ENCODE results near the gene ANGPT4.
"Not testable (repeated sequence)": the region's sequence is repeated elsewhere in the genome, so short reads cannot be mapped to it uniquely, and the experiment has no call there.

Gene ANGPT4

DNA sequence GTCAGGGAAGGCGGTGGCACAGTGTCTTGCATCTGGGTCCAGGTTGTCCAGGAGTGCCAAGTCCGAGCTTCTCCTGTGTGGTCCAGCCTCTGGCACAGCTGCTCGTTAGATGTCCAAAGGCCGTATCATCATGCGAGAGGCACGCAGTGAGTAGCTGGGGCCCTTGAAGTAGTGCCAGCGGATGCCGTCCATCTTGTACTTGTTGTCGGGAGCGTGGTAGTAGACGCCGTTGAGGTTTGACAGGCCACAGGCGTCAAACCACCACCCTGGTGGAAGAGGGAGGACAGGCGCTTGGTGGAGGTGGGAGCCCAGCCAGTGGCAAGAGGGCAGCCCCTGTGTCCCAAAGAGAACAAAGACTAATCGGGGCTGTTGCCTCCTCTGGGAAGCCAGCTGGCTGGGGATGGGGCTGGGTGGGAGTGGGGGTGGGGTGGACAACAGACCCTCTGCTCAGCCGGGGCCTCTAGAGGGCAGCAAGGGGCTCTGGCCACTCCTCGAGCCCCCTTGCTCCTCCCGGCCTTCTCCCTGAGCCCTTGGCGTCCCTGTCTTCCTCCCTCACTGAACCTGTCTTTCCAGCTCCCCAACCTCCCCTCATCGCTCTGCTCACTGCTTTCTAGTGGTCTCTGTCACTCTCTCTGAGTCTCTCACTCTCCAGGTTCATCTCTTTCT lies 43.1 kb downstream of the ANGPT4 start:
- peak; percentile 36 for DNase-seq

GRCh38 chr20:871948-872347 lies 44.2 kb downstream of the ANGPT4 start:
- no peak for DNase-seq

DNA sequence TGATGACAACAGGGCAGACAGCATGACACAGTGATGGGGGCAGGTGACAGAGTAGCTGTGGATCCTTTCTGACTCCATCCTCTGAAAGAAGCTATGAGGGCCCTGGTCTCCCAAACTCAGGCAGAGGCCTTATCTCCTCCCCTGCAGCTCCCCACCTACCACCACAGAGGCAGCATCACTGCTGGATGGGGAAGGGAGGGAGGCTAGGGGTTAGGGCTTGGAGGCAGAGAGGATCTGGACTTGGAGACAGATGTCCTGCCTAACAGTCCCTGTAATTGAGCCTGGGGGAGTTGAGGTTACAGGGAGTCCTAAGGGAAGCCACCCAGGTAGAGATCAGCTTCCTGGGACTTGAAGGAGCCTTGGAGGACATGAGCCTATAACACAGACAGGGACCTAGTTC lies 44.7 kb downstream of the ANGPT4 start:
- no peak for DNase-seq

DNA sequence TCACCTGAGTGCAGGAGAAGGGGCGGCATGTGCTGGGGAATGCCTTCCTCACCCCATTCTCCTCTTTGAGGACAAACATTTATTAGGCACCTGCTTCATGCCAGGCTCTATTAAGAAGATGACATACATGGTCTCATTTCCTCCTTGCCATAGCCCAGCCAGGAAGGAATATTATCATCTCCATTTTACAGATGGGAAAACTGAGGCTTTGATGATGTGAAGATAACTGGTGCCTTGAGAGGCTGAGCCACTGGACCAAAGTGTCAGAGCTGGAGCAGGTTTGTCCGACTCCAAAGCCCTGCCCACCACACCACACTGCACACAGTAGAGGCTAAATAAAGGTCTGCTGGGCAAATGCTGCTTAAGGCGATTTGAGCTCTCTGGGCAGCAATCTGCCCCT lies 45.4 kb downstream of the ANGPT4 start:
- no peak for DNase-seq

- no peak for DNase-seq
Observed at GRCh38 chr20:869606-870005, 46.5 kb downstream of the ANGPT4 start.

DNA sequence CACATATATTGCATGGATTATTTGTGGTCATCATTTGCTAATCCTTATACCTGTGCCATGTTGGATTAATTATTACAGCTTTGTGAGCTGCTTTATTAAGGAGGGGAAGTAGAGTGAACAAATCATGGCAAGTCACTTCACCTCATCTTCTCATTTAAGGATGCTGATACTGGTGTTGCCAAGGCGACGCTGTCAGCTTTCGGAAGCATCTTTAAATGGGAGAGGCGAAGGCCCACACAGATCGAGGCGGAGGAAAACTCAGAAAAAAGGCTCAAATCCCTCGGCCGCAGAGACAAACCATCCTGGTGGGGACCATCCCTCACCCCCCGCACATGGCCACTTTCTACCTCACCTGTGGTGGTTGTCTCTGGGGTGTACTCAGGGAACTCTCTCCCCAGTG lies 47.9 kb downstream of the ANGPT4 start:
- DNase-seq = no peak

DNA sequence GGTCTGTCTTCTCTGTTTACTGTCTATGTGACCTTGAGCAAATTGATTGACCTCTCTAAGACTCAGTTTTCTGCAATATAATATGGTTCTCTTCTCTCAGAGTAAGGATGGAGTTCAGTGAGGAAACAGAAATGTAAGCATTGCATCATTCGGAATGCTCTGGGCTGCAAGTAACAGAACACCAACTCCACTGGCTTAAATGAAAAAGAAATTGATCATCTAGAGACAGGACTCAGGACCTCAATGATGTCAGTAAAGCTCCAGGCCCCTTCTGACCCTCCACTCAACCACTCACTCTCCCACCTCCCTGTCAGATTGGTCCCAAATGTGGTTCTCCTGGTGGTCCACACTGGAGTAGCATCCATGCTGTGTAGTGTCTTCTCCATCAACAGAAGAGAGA lies 50.7 kb downstream of the ANGPT4 start:
- DNase-seq = no peak

DNA sequence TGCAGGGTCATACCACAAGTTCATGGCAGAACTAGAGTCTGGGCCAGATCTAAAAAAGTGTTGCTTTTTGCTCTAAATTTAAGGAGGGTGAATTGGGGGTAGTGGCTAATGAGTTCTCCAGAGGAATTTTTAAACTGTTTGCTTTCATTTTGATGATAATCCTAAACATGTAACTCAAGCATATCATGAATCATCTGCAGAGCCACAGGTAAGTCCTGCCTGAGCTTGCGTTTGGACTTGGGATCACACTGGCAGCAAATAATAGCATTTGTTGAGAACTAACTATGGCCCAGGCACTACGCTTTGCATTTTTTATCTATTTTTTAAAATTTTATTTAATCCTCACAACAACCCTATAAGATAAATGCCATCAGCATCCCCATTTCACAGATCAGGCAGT lies 55.2 kb downstream of the ANGPT4 start:
- DNase-seq = no peak

GRCh38 chr20:859751-860231 lies 56.3 kb downstream of the ANGPT4 start:
- no peak for DNase-seq

- no peak for DNase-seq
Observed at GRCh38 chr20:858011-858410, 58.1 kb downstream of the ANGPT4 start.

- no peak for DNase-seq
Observed at GRCh38 chr20:856361-856775, 59.8 kb downstream of the ANGPT4 start.

DNA sequence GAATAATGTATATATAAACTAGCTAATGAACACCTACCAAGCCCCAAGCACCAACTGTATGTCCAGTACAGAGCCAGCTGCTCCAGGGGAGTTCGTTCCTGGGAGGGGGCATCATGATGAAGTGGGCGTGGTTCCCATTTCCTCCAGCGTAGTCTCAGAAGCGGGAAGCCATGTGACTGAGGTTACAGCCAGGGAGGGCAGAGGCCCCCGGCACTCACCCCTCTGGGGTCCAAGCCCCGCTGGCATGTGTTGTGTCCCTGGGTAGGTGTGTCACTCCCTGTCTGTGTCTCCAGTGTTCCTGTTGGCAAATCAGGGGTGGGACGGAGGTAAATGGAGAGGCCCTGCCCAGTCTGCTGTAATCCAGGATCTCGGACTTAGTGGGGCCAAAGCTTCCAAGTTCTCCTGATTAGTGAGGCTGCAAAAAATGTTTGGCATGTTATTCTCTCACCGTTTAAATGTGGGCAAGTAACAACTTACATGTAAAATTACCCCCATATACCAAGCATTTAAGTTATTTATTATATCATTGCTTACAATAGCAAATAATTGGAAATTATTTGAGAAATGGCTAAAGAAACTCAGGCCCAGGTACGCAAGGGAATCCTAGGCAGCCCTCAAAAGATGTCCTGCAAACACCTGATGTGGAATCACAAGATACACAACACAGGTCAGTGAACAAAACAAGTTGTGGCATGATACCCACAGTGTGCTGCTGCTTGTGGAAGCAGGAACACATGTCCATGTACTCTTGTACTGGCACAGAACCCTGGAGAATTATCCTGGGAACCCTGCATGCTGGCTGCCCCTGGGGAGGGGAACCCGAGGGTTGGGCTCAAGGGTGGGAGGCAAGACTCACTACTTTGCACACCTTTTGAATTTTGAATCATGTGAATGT lies 60.4 kb downstream of the ANGPT4 start:
- no peak for DNase-seq

- DNase-seq = no peak
Observed at GRCh38 chr20:854601-855000, 61.5 kb downstream of the ANGPT4 start.

DNA sequence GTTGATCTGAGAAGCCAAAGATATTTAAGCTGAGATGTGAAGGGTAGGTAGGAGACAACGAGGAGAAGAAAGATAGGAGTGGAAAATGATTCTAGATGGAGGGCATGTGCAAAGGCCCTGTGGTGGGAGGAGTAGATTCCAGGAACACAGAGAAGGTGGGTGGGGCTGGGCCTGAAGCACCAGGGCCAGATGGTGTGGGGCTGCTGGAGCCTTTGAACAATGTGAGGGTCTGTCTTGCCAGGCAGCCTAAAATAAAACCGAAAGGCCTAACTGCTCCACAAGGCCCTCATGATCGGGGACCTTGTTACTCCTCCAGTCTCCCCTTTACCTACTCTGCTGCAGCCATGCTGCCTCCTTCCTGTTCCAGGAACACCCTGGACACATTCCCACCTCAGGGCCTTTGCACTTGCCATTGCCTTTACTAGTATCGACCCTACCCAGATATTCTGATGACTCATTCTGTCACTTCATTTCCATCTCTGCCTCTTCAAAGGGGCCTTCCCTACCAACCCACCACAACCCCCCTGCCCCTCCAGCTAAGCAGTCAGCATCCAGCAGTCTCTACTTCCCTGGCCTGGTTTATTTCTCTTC lies 62.6 kb downstream of the ANGPT4 start:
- DNase-seq = no peak

DNA sequence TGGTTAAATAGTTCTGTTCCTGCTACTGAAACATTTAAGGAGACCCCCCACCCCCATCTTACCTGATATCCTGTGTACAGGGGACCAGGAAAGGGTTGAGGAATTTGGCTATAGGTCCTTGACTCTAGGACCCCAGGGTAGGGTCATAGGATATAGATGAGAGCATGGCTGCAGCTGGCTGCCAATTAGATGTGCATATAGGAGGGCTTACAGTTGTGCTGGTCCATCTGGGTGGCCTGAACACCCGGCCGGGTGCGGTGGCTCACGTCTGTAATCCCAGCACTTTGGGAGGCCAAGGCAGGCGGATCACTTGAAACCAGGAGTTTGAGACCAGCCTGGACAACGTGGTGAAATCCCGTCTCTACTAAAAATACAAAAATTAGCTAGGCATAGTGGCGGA lies 67.4 kb downstream of the ANGPT4 start:
- DNase-seq = not testable (repeated sequence)

GRCh38 chr20:848193-848592 lies 67.9 kb downstream of the ANGPT4 start:
- peak; percentile 70 for DNase-seq

GRCh38 chr20:846894-847278 lies 69.2 kb downstream of the ANGPT4 start:
- DNase-seq = no peak

GRCh38 chr20:845941-846893 lies 69.9 kb downstream of the ANGPT4 start:
- no peak for DNase-seq

- peak; percentile 65 for DNase-seq
Observed at GRCh38 chr20:845226-845868, 70.8 kb downstream of the ANGPT4 start.

GRCh38 chr20:844473-845225 lies 71.5 kb downstream of the ANGPT4 start:
- peak; percentile 93 for DNase-seq

DNA sequence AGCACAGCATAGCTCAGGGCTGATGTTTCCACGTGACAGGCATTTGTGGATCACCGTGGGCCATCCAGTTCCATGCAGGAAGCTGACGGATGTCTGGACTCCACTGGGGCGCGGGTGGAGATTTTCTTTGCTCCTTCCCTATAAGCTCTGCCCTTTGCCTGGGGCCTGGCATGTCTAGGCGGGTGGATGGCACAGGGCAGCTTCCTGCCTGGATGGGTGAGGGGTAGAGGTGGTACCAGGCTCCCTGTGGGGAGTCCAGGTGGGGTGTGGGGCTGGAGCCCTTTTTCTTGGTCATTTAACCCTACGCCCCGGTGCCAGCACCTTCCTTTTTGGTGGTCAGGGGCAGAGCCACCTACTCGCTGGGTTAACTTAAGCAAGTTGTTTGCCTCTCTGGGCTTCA lies 72.2 kb downstream of the ANGPT4 start:
- peak; percentile 14 for DNase-seq
